SW 1271 (cell line): ENCODE measurements around the gene GPR108.

Source experiments
- DNase-seq, 2 experiments: peaks; one replicate each; lab custom pipeline; 2025; lab: John Stamatoyannopoulos, UW

GPR108 gene

DNA sequence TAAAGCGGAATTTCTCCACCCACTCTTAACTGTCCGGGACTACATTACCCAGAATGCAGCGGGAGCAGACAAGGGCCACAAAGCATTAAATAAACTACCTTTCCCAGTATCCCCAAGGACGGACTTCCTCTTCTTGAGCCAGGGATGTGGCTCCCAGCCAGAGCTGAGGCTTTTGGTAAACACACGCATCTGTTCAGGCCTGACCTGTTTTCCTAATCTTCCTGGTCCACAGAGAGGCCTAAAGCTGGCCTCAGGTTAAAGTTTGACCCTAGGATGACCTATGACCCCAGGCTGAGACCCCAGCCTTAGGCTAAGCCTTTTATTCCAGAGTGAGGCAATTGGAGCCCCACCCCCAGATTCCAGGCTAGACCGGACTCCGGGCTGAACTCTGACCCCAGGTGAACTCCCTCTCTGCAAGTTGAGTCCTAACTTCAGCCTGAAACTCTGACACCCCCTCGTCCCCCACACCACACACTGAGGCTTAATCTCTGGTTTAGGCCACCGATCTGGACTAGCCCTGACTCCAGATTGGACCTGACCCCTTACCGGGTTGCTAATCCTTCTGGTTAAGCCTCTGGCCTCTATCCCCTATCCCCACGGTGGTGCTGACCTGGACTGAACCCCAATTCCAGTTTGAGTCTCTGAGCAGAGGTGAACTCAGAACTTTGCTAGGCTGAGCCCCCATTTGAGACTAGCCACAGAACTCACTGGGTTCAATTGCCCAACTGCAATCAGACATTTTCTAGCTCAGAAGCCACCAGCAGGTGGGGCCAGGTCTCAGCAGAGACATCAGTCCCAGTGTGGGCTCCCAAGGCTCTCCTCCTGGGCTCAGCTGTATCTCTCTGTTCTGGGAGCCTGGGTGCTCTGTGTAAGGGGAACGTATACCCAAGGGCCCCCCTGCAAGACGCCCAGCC is 750 bp upstream of the GPR108 start:
- DNase-seq, result peak; percentile 55 to 80

DNA sequence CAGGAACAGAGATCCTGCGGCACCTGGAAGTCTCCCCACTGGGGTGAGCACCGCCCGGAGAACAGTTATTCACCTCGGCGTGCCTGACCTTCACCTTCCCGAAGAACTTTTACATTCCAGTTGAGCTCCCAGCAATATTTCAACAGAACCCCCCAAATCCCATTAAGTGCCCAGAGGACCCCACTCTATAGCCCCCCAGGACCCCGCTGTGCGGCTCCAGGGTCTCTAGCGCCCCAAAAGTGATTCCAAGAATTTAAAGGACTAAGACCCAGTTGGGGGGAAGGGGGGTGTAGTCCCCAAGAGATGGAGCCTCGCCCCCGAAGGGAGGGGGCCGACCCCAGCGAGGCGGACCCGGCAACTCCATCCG is 480 bp downstream of the GPR108 start:
- no peak for DNase-seq

DNA sequence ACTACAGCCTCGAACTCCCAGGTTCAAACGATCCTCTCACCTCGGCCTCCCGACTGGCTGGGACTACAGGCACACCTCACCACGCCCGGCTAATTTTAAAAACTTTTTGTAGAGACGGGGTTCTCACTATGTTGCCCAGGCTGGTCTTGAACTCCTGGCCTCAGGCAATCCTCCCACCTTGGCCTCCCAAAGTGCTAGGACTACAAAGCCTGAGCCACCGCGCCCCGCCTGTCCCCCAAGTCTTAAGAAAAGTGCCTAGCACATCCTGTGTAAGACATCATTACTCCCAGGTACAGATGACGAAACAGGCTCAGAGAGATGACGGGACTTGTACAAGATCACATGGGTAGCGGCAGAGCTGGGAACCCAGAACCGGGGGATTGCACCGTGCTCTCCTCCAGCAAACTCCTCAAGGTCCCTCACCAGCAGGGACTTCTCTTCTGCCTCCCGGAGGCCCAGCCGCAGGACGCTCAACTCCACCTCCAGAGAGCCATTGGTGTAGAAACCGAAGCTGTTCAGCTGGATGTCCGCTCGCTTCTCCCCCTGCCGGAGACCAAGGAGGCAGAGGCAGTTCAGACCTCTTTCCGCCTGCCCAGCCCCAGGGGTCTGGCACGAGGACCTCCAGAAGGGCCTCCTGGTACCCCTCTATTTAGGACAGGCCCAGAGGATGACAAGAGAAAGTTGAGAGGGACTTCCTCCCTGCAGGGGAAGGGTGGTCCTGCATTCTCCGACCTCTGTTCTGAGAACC is 1.0 kb downstream of the GPR108 start:
- peak; percentile 74 to 76 for DNase-seq

DNA sequence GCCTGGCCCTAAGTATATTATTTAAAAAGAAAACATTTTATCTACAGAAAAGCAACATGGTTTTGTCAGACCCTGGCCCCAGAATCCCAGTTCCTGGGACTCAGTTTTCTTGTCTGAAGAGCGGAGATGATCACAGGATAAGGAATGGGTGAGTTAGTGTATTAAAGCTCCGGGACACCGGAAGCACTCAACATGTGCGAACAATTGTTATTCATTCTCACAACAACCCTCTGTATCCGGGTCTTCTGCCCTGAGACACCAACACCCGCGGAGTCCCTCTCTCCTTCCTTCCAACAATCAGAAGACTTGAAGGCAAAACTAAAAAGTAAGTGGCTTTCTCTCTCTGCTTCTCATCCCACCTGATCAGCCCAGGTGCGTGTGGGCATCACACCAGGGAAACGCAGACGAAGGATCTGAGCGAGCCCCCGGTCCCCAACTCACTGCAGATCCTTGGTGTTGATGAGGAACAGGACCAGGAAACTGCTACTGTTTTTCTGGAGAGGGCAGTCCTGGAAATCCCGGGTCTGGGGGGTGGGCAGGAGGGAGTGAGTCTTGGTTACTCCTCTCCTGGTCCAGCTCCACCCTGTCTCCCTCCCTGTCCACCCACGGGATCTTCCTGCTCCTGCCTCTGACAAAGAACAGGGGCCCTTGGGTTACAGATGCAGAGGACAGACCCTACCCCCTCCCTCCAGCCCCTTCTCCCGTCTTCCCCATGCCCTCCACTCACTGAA is 2.0 kb downstream of the GPR108 start:
- DNase-seq, result no peak

DNA sequence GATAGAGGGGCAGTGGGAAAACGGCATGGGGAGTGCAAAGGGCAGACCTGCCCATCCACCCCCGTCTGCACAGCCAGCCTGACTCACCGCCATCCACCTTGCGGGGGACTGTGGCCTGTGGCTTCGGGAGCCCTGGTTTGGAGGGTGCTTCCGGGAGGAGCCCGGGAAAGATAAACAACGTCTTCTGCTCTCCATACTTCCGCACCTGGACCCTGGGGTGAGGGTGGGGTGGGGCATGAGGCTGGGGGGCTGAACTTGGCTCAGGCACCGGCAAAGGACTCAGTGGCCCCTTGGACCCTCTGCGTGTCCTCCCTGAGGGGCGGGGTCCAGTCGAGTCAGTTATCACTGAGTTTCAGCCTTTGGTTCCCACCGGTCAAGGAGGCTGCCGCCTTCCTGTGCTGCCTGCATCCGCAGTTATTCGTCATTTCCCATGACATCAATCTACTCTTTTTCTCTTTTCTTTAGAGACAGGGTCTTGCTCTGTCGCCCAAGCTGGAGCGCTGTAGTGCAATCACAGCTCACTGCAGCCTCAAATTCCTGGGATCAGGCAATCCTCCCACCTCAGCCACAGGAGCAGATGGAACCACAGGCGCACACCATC is 3.2 kb downstream of the GPR108 start:
- no peak for DNase-seq

DNA sequence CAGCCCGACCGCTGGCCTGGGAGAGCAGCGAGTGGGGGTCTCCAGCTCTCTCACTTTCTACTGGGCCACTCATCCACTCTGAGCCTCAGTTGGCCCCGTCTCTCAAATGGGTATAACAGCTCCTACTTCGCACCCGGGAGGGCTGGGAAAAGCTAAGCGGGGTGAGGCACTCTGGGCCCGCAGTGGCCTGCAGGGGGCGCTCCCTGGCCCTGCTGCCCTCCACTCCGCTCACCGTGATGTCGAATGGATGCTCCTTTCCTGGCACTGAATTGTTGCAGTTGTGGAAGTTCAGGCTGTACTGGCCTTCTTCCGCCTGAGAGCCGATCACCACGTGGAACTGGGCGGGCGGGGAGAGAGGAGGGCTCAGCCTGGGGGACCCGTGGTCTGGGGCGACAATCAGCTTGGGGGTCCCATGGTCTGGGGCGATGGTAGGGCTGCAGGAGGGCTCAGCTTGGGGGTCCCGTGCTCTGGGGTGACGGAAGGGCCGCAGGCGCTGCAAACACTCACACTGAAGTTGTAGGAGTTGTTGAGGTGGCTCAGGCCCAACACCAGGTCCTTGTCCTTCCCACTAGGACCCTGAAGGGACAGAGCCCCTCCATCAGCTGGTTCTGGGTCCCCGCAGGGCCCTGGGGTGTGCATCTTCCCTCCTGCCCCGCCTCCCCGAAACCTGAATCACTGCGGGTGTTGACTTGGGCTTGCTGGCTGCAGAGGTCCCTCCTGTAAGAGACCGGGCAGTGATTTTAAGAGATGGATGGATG is 3.9 kb downstream of the GPR108 start:
- DNase-seq, result no peak

DNA sequence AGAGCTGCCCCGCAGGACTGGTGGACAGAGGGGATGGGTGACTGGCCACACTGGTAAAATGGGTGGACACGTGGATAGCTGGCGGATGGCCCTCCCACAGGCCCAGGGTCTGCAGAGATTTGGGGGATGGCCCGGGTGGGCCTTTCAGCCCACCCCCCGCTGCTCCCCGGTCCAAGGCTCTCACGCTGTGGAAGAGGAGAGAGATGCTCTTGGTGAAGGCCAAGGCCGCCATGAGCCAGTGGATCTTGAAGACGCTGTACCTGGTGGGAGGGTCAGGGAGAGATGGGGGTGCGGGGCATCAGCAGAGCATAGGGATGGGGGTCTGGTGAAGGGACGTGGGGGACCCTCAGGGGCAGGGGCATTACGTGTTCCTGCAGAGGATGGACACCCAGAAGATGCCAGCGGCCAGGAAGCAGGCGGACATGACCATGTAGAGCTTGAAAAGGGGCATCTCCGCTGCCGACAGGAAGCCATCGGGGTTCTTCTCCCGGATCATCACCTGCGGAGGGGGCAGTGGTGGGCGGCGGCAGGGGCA is 4.5 kb downstream of the GPR108 start:
- DNase-seq, result no peak

DNA sequence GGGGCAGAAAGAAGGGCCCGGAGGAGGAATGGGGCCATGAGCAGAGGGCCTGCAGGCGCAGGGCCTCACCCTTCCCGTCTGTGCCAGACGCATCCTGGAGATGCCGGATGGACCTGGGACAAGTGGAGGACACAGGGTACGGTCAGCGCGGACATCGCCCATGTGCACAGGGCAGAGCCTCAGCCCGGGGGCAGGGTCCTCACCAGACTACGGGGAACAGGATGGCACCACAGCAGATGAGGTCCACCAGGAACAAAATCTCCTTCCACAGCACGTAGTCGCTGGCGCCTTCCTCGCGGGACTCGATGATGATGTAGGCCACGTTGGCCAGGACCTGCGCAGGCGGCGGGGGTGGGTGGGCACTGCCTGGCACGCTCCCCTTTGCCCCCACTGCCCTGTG is 5.6 kb downstream of the GPR108 start:
- DNase-seq, result no peak

DNA sequence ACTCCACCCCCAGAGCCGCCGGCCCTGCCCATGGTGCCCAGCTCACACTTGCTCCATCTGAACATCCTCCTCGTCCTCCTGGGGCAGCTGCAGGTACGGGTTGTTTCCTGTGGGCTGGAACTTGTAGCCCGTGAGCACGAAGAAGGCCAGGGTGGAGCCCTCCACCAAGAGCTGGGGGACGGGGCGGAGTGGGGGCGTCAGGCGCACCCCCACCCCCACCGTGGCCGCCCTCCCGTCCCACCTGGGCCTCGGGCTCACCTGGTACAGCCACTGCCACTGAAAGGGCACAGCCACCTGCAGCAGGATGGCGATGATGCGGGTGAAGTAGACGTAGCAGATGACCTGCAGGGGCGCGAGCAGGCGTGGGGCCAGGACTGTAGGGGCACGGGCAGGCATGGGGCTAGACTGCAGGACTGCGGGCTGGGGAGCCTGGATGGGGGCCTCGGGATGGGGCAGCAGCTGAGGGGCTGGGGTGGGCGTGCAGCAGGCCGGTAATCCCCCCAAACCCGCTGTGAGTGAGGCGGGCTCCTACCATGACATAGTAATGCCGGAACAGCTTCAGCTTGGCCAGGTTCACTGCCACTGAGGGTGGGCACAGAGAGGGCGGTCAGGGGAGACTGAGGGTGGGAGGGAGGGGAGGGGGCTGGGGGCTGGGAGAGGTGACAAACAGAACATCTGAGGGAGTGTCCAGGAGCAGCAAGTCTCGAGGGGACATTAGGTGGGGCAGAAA is 6.3 kb downstream of the GPR108 start:
- DNase-seq, result no peak

DNA sequence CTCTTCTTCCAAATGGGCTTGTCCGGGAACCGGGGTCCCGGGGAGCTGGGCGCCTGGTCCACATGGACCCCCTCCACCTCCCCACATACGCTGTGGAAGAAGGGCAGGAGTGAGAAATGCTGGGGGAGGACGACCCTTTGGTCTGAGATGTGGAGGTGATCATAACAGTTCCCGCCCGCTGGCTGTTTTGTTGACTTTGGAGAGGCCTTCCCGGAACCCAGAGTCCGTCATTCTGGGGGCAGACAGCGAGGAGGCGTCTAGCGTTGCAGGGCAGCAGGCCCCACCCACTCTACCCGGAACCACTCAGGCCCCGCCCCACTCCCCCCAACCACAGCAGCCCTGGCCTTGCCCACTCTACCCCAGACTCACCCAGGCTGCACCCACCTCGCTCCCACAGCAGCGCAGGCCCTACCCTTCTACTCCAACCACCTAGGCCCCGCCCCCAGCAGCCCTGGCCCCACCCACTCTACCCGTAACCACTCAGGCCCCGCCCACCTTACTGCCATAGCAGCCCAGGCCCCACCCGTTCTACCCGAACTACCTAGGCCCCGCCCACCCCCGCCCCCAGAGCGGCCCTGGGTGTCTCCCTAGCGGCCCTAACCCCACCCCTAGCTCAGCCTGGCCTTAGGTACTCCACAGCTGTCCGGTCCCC is 7.1 kb downstream of the GPR108 start:
- no peak for DNase-seq

DNA sequence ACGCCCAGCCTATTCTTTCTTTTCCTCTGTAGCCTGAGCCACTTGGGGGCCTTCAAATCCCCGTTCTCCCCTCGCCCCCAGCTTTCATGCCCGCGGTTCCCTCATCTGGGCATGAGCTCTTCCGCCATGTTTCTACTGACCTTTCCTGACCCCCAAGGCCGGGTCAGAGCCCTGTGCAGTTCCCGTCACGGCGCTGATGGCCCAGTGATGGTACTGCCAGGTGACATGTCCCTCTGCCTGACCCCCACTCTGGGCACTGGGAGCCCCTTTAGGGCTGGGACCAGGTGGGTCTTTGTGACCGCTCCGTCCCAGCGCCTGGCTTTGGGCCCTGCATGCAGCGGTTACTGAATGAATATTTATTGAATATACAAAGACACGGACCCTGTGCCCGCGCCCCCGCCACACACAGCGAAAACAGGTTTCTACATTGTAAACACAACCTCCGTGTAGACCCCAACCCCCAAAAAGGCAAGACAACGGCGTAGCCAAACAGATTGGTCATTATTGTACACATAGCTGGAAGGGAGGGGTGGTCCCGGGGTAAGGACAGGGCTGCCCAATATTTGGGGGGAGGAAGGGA is 7.7 kb downstream of the GPR108 start:
- no peak for DNase-seq

DNA sequence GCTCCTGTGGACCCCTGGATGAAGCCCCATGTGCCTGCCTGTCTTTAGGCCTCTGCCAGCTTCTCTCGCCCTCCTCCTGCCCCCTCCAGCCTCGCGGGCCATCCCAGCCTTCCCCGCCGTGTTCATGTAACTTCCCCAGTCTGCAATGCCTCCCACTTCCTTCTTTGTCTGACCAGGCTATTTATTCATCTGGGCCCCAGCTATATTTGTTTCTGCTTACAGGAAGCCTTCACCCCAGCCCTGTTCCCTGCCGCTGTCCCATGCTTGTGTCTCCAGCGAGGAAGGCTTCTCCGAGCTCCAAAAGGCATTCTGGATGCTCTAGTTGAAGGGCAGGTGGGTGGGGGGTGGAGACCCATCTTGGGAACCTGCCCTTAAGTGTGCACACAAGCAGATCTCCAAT is 9.0 kb downstream of the GPR108 start:
- DNase-seq, result no peak

DNA sequence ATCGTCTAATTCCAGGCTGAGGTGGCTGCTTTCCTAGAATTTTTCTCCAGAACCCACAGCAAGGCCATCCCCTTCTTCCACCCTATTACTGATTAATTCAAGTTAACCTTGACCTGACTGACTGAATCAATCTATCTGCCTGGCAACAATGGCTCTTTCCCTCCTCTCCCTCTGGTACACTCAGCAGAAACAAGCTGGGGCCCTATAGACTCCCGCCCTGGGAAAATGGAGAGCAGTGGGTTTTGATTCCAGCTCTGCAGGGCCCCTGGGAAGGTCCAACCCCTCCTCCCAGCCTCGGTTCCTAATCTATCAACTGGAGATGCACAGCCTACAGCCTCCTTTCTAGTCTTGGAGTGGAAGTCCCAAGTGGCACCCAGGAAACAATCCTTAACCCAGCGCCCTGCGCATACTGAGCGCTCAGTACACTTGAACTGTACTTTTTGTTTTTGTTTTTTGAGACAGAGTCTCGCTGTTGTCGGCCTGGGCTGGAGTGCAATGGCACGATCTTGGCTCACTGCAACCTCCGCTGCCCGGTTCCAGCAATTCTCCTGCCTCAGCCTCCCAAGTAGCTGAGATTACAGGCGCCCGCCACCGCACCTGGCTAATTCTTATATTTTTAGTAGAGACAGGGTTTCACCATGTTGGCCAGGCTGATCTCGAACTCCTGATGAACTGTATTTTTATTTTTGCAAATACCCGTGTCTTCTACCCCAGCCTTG is 11.7 kb downstream of the GPR108 start:
- no peak for DNase-seq

DNA sequence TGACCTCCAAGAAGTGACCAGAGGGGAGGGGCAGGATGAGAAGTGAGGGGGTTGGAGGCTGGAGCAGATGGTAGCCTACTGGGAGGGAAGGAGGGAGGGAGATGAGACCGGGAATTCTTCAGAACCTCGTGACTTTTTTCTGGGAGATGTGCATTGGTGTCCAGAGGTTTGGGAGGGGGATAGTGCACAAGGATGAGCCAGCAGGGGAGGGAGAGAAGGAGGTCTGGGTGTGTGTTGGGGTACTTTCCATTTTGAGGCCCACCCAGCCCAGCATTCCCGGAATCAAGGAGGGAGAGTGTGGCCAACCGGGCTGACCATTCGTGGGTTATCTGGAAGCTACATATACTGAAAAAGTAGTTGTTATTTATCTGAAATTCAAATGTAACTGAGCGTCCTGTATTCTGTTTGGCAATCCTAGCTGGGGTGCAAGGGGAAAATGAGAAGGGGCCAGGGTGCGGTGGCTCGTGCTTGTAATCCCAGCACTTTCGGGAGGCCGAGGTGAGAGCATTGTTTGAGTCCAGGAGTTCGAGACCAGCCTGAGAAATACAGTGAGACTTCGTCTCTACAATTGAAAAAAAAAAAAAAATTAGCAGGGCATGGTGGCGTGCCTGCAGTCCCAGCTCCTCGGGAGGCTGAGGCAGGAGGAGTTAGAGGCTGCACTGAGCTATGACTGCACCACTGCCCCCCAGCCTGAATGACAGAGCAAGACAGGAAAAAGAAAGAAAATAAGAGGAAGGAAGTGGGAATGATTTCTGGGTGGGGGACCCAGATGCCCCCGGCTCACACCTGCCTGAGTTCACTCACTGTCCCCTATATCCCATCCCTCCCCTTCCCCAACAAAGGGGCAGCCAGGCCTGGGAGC is 12.5 kb downstream of the GPR108 start:
- no peak for DNase-seq

DNA sequence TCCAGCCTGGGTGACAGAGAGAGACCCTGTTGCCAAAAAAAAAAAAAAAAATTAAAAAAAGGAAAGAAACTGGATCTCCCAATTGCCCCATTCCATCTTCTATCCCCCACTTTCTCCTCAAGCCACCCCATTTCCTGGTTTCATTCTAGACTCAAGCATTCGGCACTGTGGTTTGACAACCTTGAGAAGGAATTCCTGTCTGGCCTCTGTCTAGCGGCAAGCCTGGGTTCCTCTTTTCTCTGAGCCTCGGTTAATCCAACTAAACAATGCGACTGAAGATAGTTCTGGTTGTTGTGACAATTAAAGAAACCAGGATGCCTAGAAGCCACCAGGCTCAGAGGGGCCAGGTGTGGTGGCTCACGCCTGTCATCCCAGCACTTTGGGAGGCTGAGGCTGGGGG is 13.6 kb downstream of the GPR108 start:
- no peak for DNase-seq

DNA sequence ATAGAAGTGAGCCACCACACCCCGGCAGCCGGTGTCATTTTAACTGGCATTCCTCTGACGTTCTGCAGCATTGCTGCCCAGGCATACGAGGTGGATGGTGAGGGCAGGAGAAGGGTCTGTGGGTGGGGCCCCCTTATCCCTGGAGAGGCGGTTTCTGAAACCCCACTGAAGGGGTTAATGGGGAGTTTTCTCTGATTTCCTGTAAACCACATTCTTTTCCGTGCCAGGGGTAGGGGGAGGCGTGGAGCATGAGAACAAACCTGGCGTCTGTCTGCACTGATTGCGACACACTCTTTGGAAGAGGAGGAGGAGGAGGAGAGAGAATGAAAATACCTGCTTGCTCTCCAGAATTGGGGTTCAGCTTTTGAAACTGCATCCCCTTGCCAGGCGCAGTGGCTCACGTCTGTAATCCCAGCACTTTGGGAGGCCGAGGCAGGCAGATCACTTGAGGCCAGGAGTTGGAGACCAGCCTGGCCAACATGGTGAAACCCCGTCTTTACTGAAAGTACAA is 14.2 kb downstream of the GPR108 start:
- no peak for DNase-seq

DNA sequence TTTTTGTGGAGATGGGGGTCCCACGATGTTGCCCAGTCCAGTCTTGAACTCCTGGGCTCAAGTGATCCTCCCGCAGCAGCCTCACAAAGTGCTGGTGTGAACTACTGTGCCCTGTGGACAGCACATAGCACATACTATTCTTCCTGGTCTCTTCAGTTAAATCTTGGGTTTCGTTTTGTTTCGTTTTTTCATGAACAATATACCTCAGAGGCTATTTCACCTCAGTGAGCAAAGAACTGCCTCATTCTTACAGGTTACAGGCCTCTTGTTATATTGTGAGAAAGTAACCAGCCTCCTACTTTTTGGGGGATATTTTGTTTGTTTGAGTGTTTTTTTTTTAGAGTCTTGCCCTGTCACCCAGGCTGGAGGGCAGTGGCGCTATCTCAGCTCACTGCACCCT is 15.6 kb downstream of the GPR108 start:
- no peak for DNase-seq

DNA sequence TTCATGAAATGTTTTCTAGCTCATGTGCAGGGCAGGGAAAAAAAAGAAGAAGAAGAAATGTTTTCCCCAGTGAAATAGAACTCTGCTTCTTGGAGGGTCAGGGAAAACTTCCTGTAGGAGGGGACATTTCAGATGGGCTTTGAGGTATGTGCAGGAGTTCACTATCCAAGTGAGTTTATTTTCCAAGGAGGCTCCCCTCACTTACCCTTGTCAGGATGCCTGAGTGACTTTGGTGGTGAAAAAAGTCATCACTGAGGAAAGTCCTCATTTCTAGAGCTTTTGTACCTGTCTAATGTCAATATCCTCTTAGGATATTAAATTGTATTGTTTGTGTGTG is 16.3 kb downstream of the GPR108 start:
- no peak for DNase-seq
